GM18517 (cell line): ENCODE results near the gene BTK.

Experiments used
- ATAC-seq: cut with Tn5 transposase; IDR thresholded peaks from one replicate; pipeline ENCODE4 v1.9.1; 2021; ENCODE audit warnings: mild to moderate bottlenecking, moderate library complexity; ENCODE audit not compliant: unreplicated experiment

Gene BTK

DNA sequence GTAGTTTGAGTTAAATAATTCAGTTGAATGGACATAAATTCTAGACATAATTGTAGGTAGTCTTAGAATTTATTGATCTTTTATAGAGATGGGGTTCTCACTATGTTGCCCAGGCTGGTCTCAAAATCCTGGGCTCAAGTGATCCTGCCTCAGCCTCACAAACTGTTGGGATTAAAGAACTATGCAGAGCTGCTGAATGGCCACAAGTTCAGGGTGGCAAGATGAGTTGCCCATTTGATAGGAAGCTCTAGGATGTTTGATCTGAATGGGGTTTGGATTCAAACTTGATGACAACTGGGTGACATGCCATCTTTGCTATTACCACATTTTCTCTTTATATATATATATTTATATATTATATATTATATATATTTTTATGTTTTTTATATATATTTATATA, 8.4 kb upstream of the BTK start:
- no peak for ATAC-seq

DNA sequence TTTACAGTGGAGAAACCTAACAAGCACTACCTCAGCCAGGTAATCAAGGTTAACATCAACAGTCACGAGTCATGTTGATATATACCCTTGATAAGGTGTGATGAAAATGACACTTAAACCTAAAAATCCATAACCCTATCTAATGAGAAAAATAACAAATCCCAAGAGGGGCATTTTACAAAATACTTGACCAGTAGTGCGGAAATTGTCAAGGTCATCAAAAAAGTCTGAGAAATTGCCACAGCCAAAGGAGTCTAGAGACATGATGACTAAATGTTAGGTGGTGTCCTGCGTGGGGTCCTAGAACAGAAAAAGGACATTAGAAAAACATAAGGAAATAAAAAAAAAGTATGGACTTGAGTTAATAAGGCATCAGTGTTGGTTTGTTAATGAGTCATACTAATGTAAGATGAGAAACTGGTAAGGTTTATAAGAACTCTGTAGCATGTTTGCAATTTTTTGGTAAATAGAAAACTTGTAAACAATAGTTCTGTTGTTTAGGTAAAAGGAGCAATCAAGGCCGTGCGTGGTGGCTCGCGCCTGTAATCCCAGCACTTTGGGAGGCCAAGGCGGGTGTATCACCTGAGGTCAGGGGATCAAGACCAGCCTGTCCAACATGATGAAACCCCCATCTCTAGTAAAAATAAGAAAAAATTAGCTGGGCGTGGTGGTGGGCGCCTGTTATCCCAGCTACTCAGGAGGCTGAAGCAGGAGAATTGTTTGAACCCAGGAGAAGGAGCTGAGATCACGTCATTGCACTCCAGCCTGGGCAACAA, 7.7 kb upstream of the BTK start:
- ATAC-seq = no peak

DNA sequence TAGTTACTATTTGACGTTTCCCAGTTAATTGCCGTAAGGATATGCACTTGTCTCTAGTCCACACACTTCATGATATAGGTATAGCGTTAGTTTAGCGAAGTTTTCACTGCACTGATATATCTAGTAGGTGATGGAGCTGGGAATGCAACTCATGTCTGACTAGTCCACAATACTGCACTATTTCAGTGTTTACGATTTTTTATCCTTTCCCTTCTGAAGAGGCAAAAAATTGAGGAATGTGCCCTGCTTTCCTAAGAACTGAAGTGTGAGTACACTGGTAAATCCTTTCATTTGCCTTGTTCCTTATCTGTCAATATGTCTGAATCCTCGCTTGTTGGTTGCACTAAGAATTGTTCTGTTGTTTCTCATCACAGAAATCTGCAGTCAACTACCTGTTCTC, 5.8 kb upstream of the BTK start:
- ATAC-seq = no peak

DNA sequence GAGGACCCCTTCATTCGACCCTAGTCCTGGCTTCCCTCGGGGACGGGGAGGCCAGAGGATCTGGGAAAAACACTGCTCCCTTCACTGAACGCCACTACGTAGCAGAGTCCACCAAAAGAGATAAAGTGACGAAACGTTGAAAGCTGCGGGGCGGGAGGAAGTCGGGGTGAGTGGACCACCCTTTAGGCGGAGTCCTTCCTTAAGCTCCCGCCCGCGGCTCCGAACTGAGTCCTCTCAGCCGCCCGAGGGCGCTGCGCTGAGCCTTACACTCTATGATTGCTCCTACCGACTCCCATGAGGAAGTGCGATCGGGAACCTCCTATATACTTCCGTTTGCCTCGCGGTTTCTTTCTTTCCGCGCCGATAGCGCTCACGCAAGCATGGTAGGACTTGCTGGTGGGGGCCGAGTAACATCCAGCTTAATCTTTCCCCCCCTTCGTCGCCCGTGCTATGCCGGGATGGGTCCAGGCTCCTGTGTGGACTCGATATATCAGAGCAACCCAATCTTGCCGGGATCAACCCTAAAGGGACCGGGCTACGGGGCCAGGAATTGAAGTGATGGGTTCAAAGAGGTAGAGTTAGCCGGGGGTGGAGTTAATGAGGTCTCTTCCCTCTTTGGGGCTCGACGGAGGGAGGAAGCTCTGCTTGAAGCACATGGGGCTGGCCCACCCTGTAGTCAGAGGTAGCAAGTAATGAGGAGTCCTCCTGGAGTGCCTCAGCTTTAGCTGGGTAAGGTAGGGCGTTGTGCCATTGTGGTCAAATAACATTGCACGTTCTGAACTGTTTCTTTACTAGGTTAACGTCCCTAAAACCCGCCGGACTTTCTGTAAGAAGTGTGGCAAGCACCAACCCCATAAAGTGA, 4.9 kb upstream of the BTK start, which contains the start of gene RPL36A:
TSS of gene RPL36A (plus strand) at position 348 of the 862 bp plus-strand sequence. CDS start at position 381, 33 bp downstream.
- ATAC-seq = peak; percentile 67

DNA sequence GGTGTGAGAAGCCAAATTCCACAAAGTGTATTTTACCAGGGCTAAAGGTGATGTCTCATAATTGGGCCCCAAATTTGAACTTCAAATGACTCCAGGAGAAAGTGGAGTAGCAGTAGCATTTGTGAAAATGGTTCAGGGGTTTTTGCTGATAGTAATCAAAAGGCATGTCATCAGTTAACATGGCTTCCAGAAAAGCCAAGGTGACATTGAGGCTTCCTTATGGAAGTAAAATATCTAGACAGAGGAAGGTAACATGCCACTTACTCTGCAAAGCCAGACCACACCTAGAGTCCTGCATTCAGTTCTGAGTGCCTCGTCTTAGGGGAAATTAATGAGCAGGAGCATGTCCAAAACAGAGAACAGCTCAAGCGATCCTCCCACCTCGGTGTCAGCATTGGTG, 2.6 kb upstream of the BTK start:
- no peak for ATAC-seq

DNA sequence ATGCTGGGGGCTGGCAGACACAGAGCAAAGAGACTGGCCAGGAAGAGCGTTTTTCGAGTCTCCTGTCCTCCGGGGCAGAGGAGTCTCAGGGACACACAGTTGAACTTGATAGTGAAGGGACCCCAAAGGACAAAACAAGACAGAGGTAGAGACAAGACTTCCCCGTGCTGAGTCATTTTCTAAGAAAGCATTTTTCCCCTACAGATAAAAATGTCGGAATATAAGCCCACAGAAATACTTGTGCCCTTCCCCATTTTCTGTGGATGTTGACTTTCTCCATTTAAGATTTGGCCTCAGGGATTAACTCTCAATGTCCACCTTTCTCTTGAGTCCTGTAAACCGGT, 523 bp upstream of the BTK start:
- ATAC-seq = no peak

DNA sequence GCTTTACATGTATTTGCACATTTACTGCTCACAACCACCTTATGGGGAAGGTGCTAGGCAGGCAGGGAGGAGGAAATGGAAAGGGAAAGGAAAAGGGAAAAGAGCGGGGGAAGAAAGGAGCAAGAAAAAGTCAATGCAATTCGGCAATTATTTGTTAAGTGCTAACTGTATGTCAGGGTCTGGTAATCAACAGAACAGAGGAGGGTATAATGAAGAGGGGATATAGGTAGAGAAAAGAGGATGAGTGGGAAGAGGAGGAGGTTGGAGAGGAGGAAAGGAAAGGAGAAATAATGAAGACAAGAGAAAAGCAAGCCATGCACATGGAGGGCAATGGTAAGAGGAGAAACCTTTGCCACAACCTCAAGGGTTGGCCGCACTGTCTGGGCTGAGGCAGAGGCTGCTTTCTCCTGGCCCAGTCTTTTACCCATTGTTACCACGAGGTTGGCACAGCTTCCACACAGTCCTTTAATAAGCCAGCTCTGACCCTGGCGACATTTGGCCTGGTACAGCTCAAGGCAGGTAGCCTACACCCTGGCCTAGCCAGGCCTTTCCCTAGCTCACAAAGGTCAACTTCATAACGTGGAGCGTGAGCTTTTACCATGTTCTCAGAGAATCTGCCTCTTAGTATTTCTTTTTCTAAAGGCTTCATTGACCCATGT, 836 bp downstream of the BTK start:
- ATAC-seq = peak; percentile 4

DNA sequence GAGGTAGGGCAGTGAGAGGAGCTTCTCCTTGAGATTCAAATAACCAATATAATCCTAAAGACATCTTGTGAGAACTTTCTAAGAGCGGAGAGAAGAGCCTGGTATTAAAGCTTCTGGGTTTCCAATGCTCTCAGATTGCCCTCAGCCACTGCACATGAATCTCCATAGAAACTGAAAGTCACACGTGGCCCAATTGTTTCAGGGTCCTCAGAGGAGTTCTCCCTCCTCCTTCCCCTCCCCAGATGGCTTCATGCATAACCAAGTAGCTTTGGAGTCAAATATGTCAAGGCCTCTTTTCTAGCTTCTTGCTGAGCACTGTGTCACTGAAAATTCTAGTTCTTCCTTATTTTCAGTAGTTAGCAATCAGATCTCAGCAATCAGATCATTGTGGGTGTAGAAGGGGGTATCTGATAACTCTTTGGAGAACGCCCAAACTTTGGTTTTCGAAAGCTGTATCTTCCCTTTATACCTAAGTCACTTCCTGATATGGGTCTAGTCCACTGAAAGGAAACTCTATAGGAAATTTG, 2.2 kb downstream of the BTK start:
- ATAC-seq = peak; percentile 75

DNA sequence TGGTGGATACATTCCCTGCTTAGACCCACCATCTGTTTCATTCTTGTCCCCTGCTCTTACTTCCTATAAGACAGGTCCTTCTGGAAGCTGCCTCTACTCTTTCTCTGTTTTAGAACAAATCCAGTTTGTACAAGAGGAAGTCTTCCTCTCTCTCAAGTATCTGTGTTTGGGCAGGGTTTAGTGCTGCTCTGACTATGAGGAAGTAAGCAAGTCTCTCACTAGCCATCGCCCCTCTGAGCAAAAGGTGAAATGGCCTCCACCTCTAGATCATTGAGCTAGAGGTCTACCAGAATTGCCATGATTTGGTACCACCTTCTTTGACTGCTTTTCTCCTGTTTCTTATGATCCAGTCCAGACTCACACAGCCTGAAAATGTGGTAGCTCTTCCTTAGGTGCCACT, 8.4 kb downstream of the BTK start:
- ATAC-seq = no peak

DNA sequence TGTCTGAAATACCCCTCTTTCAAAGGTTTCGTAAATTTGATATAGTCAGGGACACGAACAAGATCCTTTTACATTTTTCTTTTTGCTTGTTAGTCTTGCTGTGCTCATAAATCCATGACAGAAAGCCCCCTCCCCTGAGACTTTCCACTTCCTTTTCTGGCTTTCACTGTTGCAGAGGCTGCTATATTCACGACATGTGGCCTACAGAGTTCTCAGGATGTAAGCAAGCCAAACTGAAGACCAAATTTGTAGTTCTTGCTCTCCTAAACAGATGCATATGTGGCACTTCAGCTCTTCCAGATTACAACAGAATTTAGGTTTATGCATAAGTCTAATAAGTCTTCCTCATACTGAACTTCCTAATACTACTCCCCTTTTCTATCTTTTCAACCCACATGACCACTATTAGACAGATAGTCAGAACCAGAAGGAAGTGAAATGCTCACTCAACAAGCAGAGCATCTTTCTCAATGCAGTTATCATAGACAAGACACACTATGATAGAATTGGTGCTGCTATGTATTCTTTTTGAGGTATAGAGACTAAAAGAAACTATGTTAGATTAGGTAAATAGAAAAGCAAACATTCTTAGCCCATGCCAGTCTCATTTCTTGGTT, 15.0 kb downstream of the BTK start:
- ATAC-seq = peak; percentile 68

DNA sequence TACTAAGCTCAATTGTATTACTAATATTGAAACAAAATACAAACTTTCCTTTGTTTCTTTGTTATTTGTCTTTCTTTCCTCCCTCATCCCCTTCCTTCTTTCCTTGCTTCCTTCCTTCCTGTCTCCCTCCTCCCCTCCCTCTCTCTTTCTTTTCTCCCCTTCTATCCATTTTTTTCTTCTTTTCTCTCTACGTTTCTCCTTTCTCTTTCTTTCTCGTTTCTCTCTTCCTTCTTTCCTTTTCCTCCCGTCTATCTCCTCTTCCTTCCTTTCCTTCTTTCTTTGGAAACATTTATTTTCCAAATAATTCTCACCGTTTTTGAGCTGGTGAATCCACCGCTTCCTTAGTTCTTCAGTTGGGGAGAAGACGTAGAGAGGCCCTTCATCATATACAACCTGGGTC, 16.3 kb downstream of the BTK start:
- no peak for ATAC-seq

DNA sequence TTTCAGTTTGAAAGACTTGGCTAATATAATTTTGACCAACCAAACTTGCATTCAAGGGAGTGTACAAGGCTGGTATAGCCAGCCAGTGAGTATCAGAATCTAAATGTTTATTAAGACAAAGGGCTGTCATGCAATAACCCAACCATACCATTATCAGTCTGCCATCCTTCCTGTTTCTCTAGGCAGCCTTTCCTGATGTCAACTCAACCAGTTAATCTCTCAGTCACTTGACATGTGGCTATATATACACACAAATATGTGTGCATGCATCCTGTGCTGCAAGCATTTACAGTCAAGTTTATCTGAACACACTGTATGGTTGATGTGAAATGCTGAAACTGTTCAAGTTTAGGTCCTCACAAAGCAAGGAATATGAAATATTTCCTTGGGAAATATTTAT, 17.2 kb downstream of the BTK start:
- no peak for ATAC-seq

DNA sequence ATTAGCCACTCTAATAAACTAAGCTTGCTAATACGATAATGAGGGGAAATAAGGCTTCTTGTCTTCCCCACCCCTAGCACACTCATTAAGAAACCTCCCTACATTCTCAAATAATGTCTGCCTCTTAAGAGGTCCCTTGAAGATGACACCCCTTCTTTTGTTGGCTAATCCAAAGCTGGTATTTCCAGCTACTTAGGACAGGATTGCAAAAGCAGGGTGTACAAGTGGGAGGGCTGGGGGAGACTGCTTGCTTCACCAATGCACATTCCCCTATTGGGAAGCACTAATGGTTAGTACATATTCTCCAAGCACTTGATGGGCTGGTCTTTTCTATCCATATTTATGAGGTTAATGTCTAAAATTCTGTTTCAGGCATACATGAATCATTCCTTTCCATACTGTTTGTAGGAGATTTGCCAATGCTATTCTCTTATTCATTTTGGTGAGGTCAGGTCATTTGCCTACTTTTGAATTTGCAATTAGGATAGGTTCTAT, 20.6 kb downstream of the BTK start:
- no peak for ATAC-seq

DNA sequence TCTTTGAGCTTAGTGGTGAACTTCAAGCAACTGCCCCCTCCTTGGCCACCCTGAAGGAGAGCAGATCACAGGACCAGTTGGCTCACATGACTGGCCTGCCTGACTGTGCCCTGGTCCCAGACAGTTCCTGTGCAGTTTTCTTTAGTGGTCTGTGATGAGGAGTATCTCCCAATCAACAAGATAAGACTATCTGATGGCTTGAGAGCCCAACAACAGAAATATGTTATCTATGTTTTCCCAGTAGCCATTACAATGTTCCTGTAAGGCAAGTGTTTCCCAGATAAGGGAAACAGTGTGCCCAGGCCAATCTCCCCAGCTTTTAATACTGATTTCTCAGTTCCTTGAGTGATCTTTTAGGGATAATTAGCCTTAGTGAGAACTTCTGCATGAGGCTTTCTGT, 23.2 kb downstream of the BTK start:
- ATAC-seq = no peak

DNA sequence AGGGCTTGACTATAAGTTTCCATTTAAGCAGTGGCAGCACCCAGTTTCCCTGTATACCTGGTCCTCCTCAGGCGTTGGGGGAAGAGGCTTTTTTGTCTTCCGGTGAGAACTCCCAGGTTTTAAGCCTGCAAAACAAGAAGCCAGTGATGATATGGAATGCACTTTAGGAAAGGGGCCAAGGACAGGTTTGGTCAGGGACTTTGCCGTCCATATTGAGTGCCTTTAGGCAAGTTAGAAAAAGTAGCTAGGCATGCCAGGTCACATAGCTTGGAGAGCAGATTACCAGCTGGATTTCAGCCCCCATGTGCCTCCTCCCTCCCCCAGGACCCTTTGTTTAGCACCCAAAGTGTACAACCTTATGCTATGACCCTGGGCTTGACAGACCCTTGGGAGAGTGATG, 23.9 kb downstream of the BTK start:
- ATAC-seq = no peak

DNA sequence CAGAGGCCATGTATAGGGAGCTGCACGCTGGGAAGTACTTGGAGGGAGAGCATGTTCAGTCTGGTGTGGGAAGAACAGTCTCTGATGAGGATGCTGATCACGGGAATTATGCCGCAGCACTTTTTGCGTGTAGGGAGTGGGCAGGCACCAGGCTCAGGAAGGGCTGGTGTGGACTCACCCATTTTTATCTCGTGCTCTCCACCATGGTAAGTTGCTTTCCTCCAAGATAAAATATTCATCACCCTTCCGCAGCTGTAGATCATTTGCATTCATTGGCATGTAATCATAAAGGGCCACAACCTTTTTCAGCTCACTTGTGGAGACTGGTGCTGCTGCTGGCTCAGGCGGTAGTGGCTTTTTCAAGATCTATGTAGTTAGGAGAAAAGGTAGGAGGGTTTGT, 25.6 kb downstream of the BTK start:
- ATAC-seq = no peak

DNA sequence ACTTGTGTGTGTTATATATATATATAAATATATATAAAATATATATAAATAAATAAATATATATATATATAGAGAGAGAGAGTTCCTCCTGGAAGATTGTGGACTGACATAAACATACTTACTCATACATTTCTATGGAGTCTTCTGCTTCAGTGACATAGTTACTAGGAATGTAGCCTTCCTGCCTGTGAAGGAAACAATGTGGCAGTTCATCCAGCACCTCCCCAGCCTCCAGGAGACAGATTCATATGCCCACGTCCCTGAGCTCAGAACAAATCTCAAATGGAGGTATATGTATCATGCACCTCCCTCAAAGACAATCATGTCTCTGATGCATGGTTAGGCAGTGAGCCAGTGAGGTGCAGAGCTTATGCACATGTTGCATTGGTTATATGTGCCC, 26.0 kb downstream of the BTK start:
- no peak for ATAC-seq

DNA sequence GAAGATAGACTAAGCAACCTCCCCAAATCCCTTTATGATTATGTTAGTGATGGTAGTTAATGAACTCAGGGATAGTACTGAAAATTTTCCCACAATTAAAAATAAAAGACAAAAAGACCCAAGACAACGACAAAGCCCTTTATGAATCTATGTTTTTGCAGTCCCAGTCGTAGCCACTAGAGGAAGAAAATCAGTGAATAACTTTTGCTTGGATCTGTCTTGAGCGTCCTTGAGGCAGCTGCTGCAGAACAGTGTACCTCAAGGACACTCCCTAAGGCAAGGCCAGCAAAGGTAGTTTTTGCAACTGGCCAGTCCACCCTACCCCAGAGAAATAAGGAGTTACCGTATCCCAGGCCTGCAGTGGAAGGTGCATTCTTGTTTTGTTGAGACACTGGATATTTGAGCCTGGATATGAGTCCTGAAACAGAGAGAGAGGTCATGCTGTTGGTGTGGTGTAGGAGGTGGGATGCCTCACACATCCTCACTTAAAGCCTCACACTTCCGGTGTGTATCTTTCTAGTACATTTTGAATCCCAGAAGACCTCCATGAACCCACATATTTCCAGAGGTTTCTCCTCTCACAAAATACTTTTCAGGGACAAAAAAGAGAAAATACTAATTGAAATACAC, 28.7 kb downstream of the BTK start:
- no peak for ATAC-seq

DNA sequence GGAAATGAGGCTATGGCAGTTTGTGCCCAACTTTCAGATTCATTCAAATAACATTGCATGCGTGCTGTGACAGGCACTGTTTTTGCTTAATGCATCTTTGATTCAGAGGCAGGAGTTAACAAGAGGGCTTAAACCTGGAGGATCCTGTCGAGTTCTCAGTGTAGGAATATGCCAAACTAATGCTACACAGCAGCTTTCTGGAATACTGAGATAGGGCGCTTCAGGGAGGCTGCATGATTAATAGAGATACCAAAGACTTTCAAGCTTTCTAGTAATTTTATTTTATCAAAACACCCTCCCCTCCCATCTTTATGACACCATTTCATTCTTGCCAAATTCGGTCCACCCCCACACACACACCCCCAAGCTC, 36.8 kb downstream of the BTK start:
- no peak for ATAC-seq

DNA sequence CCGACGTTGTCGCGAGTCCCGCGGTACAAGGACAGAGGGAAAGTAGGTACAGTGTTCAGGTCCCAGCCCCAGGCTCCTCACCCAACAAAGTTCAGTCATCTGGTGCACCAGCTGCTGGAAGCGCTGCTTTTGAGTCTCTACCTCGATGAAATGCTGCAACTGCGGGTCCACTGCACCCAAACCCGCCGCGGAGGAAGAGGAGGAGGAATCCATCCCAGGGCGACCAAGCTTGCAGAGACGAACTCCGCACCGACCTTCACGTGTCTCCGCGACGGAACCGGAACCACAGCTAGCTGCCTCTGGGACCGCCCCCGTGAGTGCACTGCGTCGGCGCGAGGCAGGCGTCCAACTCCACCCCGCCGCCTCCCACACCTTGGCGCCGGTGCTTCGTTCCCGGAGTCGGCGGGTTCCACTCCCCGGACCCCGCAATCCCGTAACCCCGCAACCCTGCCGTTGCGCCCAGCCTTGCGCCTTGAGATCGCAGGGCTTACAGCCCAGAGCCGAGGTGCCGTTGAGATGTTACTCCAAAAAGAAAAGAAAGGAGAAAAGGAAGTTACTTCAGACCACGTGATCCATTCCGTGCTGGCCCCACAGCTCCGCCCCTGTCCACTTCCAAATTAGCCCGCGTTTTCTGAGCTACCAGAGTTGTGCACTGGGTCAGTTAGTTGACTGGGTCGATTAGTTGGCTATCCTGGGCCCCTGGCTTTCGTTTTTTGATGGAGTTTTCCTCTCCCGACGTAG, 37.4 kb downstream of the BTK start, which contains the start of gene TIMM8A:
TSS of gene TIMM8A (minus strand) at position 291 of the 741 bp plus-strand sequence. CDS start at position 213, 78 bp downstream.
- peak; percentile 95 for ATAC-seq
